Activated T-cell treated with anti-CD3 and anti-CD28 coated beads, Interleukin-2, amount 50 U/mL, for 1 hour (primary cell): Measurements from ENCODE around the gene KRTAP5-6.
A peak's percentile ranks its signal among the peaks of the same experiment; 100 is the strongest.

ENCODE experiments used
- DNase-seq: peaks from one replicate; pipeline ENCODE4 v3.0.0-alpha.2; 2020

Gene KRTAP5-6, protein sequence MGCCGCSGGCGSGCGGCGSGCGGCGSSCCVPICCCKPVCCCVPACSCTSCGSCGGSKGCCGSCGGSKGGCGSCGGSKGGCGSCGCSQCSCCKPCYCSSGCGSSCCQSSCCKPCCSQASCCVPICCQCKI

GRCh38 chr11:1696608-1697570 lies at the start of gene KRTAP5-6:
Gene KRTAP5-6, plus strand, starts transcription at chr11:1697195. Its CDS starts 51 bp downstream, at chr11:1697246.
- DNase-seq: no peak

DNA sequence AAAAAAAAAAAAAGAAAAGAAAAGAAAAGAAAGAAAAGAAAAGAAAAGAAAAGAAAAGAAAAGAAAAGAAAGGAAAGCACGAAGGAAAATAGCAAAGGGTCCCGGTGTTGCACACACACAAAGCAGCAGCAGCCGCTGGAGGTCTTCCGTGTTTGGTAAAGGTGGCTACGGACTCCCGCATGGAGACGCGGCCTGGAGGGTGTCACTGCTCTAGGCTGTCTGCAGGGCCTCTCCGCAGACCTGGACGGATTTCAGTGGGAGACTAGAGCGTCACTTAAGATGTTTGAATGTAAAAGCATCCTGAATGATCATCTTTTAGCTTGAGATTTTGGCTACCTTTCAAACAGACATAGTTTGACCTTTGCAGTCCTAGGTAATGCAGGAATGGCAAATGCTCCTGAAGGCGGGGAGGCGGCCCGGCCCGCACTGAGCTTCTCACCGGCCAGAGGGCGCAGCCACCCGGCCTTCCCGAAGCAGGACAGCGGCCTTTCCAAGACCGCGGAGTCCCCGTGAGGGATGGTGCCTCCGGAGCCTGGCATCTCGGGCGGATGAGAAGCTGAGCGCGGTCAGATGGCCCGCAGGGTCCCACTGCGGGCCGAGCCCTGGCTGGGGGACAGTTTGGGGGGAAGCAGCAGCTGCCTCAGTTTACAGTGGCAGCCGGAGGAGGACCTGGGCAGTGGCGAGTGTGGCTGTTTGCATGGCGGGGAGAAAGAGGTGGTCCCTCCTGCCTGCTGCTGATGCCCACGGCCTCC lies 48.9 kb upstream of the KRTAP5-6 start:
- DNase-seq: no peak

DNA sequence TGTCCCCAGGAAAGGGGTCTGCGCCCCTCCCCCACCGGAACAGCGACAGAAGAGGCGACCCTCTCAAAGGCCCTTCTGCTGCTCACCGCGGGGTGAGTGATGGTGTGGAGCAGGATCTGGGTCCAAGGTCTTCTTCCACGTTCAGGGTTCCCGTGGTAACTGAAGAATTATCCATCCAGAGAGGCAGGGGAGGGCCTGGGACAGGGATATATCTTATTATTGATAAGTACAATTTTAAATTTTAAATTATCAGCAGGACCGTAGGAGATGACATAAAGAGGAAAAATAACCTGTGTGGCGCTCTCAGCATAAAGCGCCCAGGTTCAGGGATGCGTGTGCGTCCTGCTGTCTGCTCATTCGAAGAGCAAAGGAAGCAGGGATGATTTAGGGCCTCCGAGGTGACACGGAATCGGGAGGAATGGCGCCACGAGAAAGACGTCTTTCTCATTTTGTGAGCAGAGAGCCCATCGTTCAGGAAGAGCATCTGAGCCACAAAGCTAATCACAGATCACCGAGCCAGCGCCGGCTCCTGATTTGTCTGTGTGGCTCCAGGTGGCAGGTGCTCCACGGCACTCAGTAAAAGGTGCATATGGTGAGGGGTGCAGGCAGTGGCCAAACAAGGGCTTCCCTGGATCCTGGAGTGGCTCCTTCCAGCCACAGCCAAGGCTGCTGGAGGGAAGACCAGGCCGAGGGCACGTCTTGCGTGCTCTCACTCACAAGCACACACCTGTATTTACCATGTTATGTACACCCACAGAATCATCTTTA lies 48.2 kb upstream of the KRTAP5-6 start:
- DNase-seq: no peak

GRCh38 chr11:1650034-1650917 lies 46.7 kb upstream of the KRTAP5-6 start:
- DNase-seq: no peak

GRCh38 chr11:1650918-1651262 lies 46.1 kb upstream of the KRTAP5-6 start:
- no peak for DNase-seq

- DNase-seq: no peak
Measured at GRCh38 chr11:1651411-1651980, 45.5 kb upstream of the KRTAP5-6 start.

DNA sequence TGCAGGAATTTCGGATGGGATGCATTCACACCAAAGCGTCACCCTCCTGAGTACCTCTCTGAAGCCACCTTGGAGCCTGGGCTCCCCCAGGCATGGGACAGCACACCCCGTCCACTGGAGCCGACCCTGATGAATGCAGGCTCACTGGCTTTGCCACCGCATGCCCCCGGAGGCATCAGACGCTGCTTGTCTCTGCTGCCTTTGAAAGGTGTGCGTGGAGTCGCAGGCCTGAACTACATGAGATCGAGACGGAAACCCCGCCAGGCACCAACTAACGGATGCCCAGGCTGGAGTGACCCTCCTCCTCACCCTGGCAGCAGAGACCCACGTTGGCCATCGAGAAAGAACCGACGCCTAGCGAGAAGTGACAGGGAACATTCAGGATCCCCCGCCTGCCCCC lies 45.0 kb upstream of the KRTAP5-6 start:
- DNase-seq: no peak

- DNase-seq: no peak
Measured at GRCh38 chr11:1652442-1652770, 44.6 kb upstream of the KRTAP5-6 start.

GRCh38 chr11:1652771-1653540 lies 44.0 kb upstream of the KRTAP5-6 start:
- peak; percentile 84 for DNase-seq

DNA sequence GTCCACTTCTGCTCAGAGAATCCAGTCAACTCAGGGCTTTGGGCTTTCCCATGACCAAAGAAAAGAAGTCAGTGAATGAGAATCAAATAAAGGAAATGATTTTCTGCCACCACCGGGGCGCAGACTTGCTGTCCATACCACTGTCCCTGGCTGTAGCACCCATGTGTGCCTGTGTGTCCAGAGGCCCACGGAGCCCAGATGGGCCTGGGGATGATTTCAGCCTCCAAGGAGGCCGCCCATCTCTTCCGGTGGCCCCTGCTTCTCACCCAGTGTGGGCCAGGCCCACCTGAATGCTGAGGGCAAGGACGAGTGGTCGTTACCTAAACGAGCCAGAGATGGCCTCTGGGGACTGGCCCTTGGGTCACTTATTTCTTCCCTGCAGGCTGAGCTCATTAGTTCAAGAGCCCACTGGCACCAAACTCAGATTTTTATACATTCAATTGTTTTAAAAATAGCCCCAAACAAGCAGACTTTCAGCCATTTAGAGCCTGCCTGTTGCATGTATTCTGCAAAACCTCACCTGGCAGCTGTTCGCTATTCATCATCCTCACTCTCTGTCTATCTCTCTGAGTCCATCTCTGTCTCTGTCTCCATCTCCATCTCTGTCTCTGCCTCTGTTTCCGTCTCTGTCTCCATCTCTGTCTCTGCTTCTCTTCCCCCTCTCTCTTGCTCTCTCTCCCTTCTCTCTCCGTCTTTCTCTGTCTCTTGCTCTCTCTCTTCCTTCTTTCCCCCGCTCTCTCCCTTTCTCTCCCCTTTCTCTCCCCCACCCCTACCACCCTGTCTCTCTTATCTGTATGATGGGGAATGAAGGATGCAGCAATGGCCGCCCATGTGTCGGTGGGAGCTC lies 43.2 kb upstream of the KRTAP5-6 start:
- no peak for DNase-seq

DNA sequence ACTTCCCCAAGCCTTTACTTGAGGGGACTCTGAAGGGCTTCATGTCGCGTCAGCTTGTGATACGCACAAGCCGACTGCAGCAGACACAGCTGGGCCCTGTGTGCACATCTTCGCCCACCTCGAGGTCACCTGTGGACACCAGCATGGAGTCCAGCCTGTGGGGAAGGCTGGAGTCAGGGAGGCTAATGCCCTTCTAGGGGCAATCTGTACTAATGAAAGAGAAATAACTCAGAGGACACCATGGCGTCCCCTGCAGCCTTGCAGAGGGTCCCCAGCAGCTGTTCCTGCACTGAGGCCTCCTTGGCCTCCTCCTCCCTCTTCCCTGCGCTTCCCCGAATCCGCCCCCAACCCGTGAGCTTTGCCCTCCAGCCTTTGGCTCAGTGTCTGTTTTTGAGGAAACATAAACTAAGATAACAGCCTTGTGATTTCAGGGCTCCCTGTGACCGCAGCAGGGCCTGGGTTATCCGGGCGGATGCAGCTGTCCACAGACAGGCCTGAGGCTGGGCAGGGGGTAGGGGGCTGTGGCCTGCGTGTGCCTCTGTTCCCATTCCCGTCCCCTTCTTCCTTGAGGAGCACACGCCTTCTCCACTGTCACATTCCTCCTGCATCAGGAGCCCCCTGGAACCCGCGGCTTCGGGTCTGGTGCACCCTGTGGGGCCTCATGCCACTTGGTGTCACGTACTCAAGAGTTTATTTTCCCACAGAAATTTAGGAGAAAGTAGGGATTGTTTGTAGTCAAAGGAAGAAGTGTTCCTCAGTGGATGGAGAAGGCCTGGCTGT lies 42.4 kb upstream of the KRTAP5-6 start:
- no peak for DNase-seq

- DNase-seq: no peak
Measured at GRCh38 chr11:1655168-1656060, 41.6 kb upstream of the KRTAP5-6 start.

GRCh38 chr11:1656061-1656441 lies 40.9 kb upstream of the KRTAP5-6 start:
- no peak for DNase-seq

DNA sequence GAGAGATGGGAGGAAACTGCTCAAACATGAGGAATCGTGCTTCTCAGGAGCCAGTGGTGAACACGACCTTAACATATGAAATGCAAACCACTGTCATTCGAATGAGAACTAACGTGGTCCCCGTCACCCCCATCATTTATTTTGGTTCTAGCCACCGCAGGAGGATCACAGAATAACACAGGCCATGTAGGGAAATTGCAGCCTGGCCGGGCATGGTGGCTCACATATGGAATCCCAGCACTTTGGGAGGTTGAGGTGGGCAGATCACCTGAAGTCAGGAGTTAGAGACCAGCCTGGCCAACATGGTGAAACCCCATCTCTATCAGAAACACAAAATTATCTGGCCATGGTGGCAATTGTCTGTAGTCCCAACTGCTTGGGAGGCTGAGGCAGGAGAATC lies 40.3 kb upstream of the KRTAP5-6 start:
- DNase-seq: no peak

DNA sequence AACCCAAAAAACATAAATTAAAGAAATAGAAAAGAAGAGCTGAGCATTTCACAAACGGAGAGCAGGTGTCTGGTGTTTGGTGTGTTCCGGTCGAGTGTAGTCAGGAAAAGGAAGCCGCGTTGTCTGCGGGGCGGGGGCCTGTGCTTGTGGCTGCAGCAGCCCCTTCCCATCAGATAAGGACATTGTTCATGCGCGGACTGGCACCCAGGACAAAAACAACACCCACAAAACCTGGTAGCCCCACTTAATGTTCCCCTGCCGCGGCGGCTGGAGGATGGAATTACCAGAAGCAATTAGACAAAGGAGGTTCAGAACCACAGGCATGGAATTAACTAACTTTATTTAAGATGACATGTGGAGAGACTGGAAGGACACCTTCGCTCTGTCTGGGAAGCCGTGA lies 37.5 kb upstream of the KRTAP5-6 start:
- no peak for DNase-seq

- no peak for DNase-seq
Measured at GRCh38 chr11:1660111-1660867, 36.7 kb upstream of the KRTAP5-6 start.
